Amniotic stem cell (primary cell): ENCODE data around the gene BEST2.
A peak's percentile ranks its signal among the peaks of the same experiment; 100 is the strongest.

Experiments used
- DNase-seq: peaks from one replicate; lab custom pipeline; 2025; lab: John Stamatoyannopoulos, UW

Gene BEST2

GRCh38 chr19:12801466-12802266, 50.1 kb downstream of the BEST2 start, which contains the start of the genes PRDX2 and THSD8:
TSS of gene PRDX2 (minus strand) at chr19:12801800. CDS start at chr19:12801261, 539 bp downstream.
TSS of gene THSD8 (plus strand) at chr19:12802069. CDS start at chr19:12802072, 3 bp downstream.
- peak; percentile 41 for DNase-seq

DNA sequence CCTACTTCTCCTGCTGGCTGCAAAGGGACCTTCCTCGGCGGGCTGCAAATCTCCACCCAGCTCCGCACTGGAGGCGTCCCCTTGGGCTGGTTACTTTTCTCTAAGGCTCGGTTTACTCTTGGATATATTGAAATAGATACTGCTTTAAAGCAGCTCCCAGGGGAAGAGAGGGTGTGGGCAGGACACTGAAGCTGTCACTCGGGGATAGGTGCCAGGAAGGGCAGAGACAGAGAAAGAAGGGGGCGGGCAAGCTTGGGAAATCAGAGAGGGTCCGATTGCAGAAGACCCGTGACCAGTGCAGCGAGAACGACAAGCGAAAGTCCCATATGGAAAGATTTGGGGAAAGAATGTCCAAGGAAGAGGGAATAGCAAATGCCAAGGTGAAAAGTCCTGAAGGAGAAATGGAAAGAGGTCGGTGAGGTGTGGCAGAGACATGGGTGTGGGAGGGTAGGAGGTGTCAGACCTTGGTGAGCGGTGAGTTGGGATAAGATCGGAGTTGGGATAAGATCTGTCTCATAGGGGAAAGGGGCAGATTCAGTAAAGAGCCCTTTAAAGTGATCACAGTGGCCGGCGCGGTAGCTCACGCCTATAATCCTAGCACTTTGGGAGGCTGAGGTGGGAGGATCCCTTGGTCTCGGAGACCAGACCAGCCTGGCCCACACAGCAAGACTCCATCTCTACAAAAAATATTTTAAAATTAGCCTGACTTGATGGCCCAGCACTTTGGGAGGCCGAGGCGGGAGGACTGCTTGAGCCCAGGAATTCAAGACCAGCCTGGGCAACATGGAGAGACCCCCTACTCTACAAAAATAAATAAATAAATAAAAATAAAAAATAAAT, 50.9 kb downstream of the BEST2 start:
- DNase-seq: no peak

DNA sequence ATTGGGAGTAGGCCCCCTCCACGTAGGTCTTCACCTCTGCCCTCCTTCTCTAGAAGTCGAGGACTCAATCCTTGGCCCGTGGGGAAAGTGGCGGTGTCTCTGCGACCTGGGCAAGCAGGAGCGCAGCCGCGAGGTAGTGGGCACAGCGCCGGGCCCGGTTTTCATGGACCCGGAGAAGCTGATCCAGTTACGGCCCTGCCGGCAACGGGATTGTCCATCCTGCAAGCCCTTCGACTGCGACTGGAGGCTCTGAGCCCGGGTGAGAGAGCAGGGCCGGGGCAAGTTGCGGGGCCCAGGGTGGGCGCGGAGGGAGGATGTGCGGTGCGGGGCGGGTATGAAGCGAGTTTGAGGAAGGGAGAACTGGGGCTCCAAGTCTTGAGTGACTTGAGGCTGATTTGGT, 52.5 kb downstream of the BEST2 start:
- no peak for DNase-seq

DNA sequence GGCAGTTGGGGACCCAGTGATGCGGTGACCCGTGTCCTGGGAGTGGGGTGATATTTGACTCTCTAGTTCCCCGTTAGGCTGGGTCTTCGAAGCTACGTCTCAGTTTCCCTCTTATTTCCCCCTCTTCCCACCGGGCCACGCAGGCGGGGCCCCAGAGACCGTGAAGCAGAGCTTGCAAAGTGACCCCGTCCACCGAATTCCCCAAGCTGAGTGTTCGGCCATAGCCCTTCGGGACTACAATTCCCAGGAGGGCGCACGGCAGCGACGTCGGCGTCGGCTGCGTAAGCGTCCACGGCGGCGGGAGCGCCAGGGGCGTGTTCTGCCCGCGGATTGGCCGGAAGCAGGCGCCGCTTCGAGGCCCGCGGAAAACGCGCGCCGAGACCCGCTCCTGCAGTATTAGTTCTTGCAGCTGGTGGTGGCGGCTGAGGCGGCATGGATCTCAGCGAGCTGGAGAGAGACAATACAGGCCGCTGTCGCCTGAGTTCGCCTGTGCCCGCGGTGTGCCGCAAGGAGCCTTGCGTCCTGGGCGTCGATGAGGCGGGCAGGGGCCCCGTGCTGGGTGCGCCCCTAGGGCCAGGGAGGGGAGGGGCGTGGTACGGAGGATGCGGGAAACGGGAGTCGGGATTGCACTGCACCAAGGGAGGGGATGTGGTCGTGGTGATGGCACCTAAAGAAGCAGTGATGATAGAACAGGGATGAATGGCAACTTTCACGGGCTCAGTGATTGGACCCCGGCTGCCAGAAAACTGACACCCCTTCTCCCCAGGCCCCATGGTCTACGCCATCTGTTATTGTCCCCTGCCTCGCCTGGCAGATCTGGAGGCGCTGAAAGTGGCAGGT, 54.9 kb downstream of the BEST2 start, which contains the start of gene RNASEH2A:
Gene RNASEH2A (plus strand): TSS at position 343 of the 840 bp plus-strand sequence. CDS start 90 bp downstream, at position 433.
- peak; percentile 58 for DNase-seq
